ENCODE results near the gene PCAT6.

DNA sequence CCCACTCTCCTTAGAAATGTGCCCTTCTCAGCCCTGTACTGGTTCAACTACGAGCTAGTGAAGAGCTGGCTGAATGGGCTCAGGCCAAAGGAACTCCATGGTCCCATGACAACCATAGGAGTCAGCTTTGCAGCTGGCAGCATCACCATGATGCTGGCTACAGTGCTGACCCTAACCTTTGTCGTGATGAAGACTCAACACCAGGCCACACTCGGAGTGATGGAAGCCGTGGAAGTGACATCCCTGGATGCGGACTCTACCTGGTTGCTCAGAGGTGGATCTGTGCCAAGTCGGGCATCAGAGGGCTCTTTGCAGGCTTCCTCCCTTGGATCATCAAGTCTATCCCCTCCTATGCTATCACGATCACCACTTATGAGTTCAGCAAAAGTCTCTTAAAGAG is 14.1 kb upstream of the PCAT6 start:
- TF ChIP-seq, protein P1, sequence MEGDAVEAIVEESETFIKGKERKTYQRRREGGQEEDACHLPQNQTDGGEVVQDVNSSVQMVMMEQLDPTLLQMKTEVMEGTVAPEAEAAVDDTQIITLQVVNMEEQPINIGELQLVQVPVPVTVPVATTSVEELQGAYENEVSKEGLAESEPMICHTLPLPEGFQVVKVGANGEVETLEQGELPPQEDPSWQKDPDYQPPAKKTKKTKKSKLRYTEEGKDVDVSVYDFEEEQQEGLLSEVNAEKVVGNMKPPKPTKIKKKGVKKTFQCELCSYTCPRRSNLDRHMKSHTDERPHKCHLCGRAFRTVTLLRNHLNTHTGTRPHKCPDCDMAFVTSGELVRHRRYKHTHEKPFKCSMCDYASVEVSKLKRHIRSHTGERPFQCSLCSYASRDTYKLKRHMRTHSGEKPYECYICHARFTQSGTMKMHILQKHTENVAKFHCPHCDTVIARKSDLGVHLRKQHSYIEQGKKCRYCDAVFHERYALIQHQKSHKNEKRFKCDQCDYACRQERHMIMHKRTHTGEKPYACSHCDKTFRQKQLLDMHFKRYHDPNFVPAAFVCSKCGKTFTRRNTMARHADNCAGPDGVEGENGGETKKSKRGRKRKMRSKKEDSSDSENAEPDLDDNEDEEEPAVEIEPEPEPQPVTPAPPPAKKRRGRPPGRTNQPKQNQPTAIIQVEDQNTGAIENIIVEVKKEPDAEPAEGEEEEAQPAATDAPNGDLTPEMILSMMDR (conservative IDR thresholded peaks at IDR 0.05; ENCODE audit: low read depth, low read length): no peak
- no peak for TF ChIP-seq EZH2 (IDR thresholded peaks at IDR 0.05; ENCODE audit: low read length, unreplicated experiment)

All from PC-3 (cell line).